MM.1S (cell line): ENCODE data around the gene TMEM59.
"Not testable (repeated sequence)": the region's sequence is repeated elsewhere in the genome, so short reads cannot be mapped to it uniquely, and the experiment has no call there.

ENCODE experiments used
- DNase-seq: peaks from one replicate; pipeline ENCODE4 v3.0.0-alpha.2; 2015
- H2AFZ ChIP-seq: fragments of 300-600 bp; sonication (generic); 2 replicates; pipeline ENCODE4 v1.6.0; 2016; ENCODE audit warnings: antibody characterized with exemption, low read length
- H3F3A ChIP-seq: fragments of 300-600 bp; sonication (generic); 2 replicates; pipeline ENCODE4 v1.6.1; 2016; ENCODE audit warnings: mild to moderate bottlenecking, antibody characterized with exemption, low read length, moderate library complexity, mixed read lengths; ENCODE audit not compliant: insufficient read depth
- H3K27ac ChIP-seq: fragments of 300-600 bp; sonication (generic); 2 replicates; pipeline ENCODE4 v1.5.1; 2016; ENCODE audit warnings: mild to moderate bottlenecking, low read length
- H3K27me3 ChIP-seq: fragments of 300-600 bp; sonication (generic); replicated peaks from 2 replicates; pipeline ENCODE4 v1.6.0; 2016; ENCODE audit warnings: low read length; ENCODE audit not compliant: insufficient read depth
- H3K36me3 ChIP-seq: fragments of 300-600 bp; sonication (generic); replicated peaks from 2 replicates; pipeline ENCODE4 v1.6.1; 2016; ENCODE audit warnings: mild to moderate bottlenecking, low read length, mixed read lengths; ENCODE audit not compliant: insufficient read depth
- H3K4me1 ChIP-seq: fragments of 300-600 bp; sonication (generic); 2 replicates; pipeline ENCODE4 v1.6.1; 2016; ENCODE audit warnings: low read length, mixed read lengths
- H3K4me2 ChIP-seq: fragments of 300-600 bp; sonication (generic); 2 replicates; pipeline ENCODE4 v1.6.0; 2016; ENCODE audit warnings: low read depth, low read length
- H3K4me3 ChIP-seq: fragments of 300-600 bp; sonication (generic); 2 replicates; pipeline ENCODE4 v1.5.1; 2016; ENCODE audit warnings: low read length, mixed read lengths
- H3K79me2 ChIP-seq: fragments of 300-600 bp; sonication (generic); 2 replicates; pipeline ENCODE4 v1.6.1; 2016; ENCODE audit warnings: mixed run types, low read length, mixed read lengths
- H3K9ac ChIP-seq: fragments of 300-600 bp; sonication (generic); 2 replicates; pipeline ENCODE4 v1.6.1; 2016; ENCODE audit warnings: low read length, mixed read lengths
- H3K9me2 ChIP-seq: fragments of 300-600 bp; sonication (generic); replicated peaks from 2 replicates; pipeline ENCODE4 v1.6.1; 2016; ENCODE audit warnings: mild to moderate bottlenecking, low read length, mixed read lengths; ENCODE audit not compliant: insufficient read depth
- H3K9me3 ChIP-seq: fragments of 300-600 bp; sonication (generic); replicated peaks from 2 replicates; pipeline ENCODE4 v1.6.1; 2016; ENCODE audit warnings: mild to moderate bottlenecking, low read length, mixed read lengths; ENCODE audit not compliant: insufficient read depth
- H4K20me1 ChIP-seq: fragments of 300-600 bp; sonication (generic); 2 replicates; pipeline ENCODE4 v1.6.1; 2016; ENCODE audit warnings: mild to moderate bottlenecking, low read length, moderate library complexity, mixed read lengths; ENCODE audit not compliant: insufficient read depth
- EZH2 ChIP-seq: fragments of 300-600 bp; sonication (generic); optimal IDR thresholded peaks from 2 replicates; pipeline ENCODE3; 2017; ENCODE audit warnings: low read depth, mild to moderate bottlenecking, antibody characterized with exemption, low read length, mixed read lengths
- EZH2phosphoT487 ChIP-seq: fragments of 300-600 bp; sonication (generic); IDR thresholded peaks from 2 replicates; pipeline ENCODE4 v1.6.1; 2018; ENCODE audit warnings: antibody characterized with exemption, low read length
- TF ChIP-seq, protein P1 (sequence below): fragments of 300-600 bp; sonication (generic); IDR thresholded peaks from 2 replicates; pipeline ENCODE4 v1.5.1; 2016; ENCODE audit warnings: antibody characterized with exemption, low read length, mixed read lengths

The TMEM59 gene

GRCh38 chr1:53995683-53996082 is 57.3 kb downstream of the TMEM59 start:
- Histone ChIP-seq H3K27ac (no peak overlapping the region), H3K27me3 (no peaks in the 10 kb centered on the region), H3K4me1 (no peaks in the 10 kb centered on the region), H3K36me3 (no peaks in the 10 kb centered on the region), H3K4me2 (no peak overlapping the region), H2AFZ (no peak overlapping the region), H4K20me1 (no peaks in the 10 kb centered on the region), H3K4me3 (no peak overlapping the region), H3F3A (no peaks in the 10 kb centered on the region), H3K9ac (no peak overlapping the region), H3K79me2 (no peaks in the 10 kb centered on the region), H3K9me2 (no peaks in the 10 kb centered on the region), H3K9me3 (no peaks in the 10 kb centered on the region)
- DNase-seq: no peak
- TF ChIP-seq EZH2phosphoT487 (no peak), EZH2 (no peak)
- TF ChIP-seq, protein P1, sequence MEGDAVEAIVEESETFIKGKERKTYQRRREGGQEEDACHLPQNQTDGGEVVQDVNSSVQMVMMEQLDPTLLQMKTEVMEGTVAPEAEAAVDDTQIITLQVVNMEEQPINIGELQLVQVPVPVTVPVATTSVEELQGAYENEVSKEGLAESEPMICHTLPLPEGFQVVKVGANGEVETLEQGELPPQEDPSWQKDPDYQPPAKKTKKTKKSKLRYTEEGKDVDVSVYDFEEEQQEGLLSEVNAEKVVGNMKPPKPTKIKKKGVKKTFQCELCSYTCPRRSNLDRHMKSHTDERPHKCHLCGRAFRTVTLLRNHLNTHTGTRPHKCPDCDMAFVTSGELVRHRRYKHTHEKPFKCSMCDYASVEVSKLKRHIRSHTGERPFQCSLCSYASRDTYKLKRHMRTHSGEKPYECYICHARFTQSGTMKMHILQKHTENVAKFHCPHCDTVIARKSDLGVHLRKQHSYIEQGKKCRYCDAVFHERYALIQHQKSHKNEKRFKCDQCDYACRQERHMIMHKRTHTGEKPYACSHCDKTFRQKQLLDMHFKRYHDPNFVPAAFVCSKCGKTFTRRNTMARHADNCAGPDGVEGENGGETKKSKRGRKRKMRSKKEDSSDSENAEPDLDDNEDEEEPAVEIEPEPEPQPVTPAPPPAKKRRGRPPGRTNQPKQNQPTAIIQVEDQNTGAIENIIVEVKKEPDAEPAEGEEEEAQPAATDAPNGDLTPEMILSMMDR: no peak

GRCh38 chr1:53994516-53994915 is 58.5 kb downstream of the TMEM59 start:
- not testable (repeated sequence) for H3K4me3 ChIP-seq, H3K4me1 ChIP-seq, H2AFZ ChIP-seq

DNA sequence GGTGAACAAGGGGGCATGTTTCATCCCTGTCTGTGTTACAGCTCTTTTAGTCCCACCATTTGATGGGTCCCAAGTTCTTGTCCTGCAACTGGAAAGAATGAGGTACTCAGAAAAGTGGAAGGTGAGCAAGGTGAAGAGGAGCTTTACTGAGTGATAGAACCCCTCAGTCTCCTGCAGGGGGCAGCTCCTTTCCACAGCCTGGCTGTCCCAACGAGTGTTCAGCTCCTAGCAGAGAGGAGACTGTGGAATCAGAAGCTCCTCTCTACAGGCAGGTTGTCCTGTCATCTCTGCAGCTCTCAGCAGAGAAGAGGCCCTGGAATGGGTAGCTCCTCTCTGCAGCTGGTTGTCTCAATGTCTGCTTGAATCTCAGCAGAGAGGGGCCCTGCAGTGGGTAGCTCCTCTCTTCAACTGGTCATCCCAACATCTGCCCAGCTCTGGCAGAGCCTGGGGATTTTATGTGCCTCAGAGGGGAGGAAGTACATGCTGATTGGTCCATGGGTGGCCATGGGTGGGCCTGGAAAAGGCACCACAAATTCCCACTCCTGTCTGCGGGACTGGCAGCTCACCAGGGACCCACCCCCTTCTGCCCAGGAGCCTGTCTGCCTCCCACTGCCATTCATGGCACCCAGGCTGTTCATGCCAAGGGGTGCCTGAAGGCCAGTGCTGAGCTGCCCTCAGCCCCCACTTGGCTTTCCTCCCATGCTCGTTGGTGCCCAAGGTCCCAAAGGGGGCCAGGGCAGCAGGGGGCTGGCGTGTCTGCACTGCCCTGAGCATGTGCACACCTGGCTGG is 60.7 kb downstream of the TMEM59 start:
- Histone ChIP-seq H3K9ac (no peak overlapping the region), H4K20me1 (no peaks in the 10 kb centered on the region), H3K27ac (no peak overlapping the region), H3K79me2 (no peaks in the 10 kb centered on the region), H3K4me2 (no peak overlapping the region), H3K4me3 (no peak overlapping the region), H2AFZ (no peak overlapping the region), H3K27me3 (no peaks in the 10 kb centered on the region), H3K9me3 (no peaks in the 10 kb centered on the region), H3K4me1 (peaks cover 6% of the 10 kb centered on the region; the same call in 1 of the 2 replicates), H3K36me3 (no peaks in the 10 kb centered on the region), H3F3A (no peaks in the 10 kb centered on the region), H3K9me2 (no peaks in the 10 kb centered on the region)
- no peak for DNase-seq
- TF ChIP-seq EZH2phosphoT487 (no peak), EZH2 (no peak)
- TF ChIP-seq, protein P1: no peak

More at GRCh38 chr1:53994516-53994915, 58.5 kb downstream of the TMEM59 start:
- H3K9me2 ChIP-seq, H3F3A ChIP-seq, H3K27me3 ChIP-seq, H3K79me2 ChIP-seq, H3K4me2 ChIP-seq, H3K9ac ChIP-seq, DNase-seq, H3K9me3 ChIP-seq, H3K36me3 ChIP-seq, H4K20me1 ChIP-seq, H3K27ac ChIP-seq: not testable (repeated sequence)

GRCh38 chr1:53987880-53988279 is 65.1 kb downstream of the TMEM59 start:
- H3K4me3 ChIP-seq: no peak overlapping the region
- no peaks in the 10 kb centered on the region for H3K9me3 ChIP-seq
- H3K9ac ChIP-seq: no peak overlapping the region
- H3K4me1 ChIP-seq: peaks cover 6% of the 10 kb centered on the region; the same call in 1 of the 2 replicates
- H3K27ac ChIP-seq: no peak overlapping the region
- TF ChIP-seq EZH2 (no peak), EZH2phosphoT487 (no peak)
- TF ChIP-seq, protein P1: no peak
- H4K20me1 ChIP-seq: no peaks in the 10 kb centered on the region
- H3K79me2 ChIP-seq: no peaks in the 10 kb centered on the region
- no peak overlapping the region for H2AFZ ChIP-seq
- H3K27me3 ChIP-seq: no peaks in the 10 kb centered on the region
- H3F3A ChIP-seq: no peaks in the 10 kb centered on the region
- H3K4me2 ChIP-seq: peak overlapping the region; percentile 16
- DNase-seq: peak; percentile 39
- no peaks in the 10 kb centered on the region for H3K9me2 ChIP-seq
- no peaks in the 10 kb centered on the region for H3K36me3 ChIP-seq
